HG02678 (cell line): Measurements from ENCODE around the gene ZNF202.
"Not testable (repeated sequence)": the region's sequence is repeated elsewhere in the genome, so short reads cannot be mapped to it uniquely, and the experiment has no call there.

ENCODE experiments used
- ATAC-seq: cut with Tn5 transposase; IDR thresholded peaks from one replicate; pipeline ENCODE4 v1.9.1; 2021; ENCODE audit warnings: mild to moderate bottlenecking, moderate library complexity; ENCODE audit not compliant: unreplicated experiment

ZNF202 gene

GRCh38 chr11:123742031-123742723 lies 717 bp upstream of the ZNF202 start:
- no peak for ATAC-seq

- ATAC-seq, result no peak
Measured at GRCh38 chr11:123740787-123741158, 687 bp downstream of the ZNF202 start.

- no peak for ATAC-seq
Measured at GRCh38 chr11:123738374-123738773, 3.1 kb downstream of the ZNF202 start.

GRCh38 chr11:123736769-123737168 lies 4.7 kb downstream of the ZNF202 start:
- ATAC-seq, result no peak

- ATAC-seq, result no peak
Measured at GRCh38 chr11:123729602-123730001, 11.9 kb downstream of the ZNF202 start.

- no peak for ATAC-seq
Measured at GRCh38 chr11:123725995-123726655, 15.3 kb downstream of the ZNF202 start.

GRCh38 chr11:123719452-123719851 lies 22.0 kb downstream of the ZNF202 start:
- no peak for ATAC-seq

GRCh38 chr11:123718469-123718868 lies 23.0 kb downstream of the ZNF202 start:
- ATAC-seq, result no peak

- no peak for ATAC-seq
Measured at GRCh38 chr11:123718063-123718462, 23.4 kb downstream of the ZNF202 start.

GRCh38 chr11:123712627-123713026 lies 28.8 kb downstream of the ZNF202 start:
- not testable (repeated sequence) for ATAC-seq

GRCh38 chr11:123707606-123708205 lies 33.8 kb downstream of the ZNF202 start:
- no peak for ATAC-seq

GRCh38 chr11:123707206-123707605 lies 34.3 kb downstream of the ZNF202 start:
- ATAC-seq, result no peak

- ATAC-seq, result no peak
Measured at GRCh38 chr11:123704341-123704740, 37.1 kb downstream of the ZNF202 start.

GRCh38 chr11:123702696-123703095 lies 38.8 kb downstream of the ZNF202 start:
- ATAC-seq, result no peak

GRCh38 chr11:123702139-123702538 lies 39.3 kb downstream of the ZNF202 start:
- no peak for ATAC-seq

- no peak for ATAC-seq
Measured at GRCh38 chr11:123700772-123701171, 40.7 kb downstream of the ZNF202 start.

- no peak for ATAC-seq
Measured at GRCh38 chr11:123698546-123699127, 42.8 kb downstream of the ZNF202 start.

GRCh38 chr11:123696183-123696582 lies 45.3 kb downstream of the ZNF202 start:
- ATAC-seq, result no peak

GRCh38 chr11:123695231-123695630 lies 46.2 kb downstream of the ZNF202 start:
- ATAC-seq, result no peak

- ATAC-seq, result no peak
Measured at GRCh38 chr11:123694551-123694950, 46.9 kb downstream of the ZNF202 start.

GRCh38 chr11:123692961-123693360 lies 48.5 kb downstream of the ZNF202 start:
- ATAC-seq, result no peak

- no peak for ATAC-seq
Measured at GRCh38 chr11:123690485-123690884, 51.0 kb downstream of the ZNF202 start.
